ENCODE results near the gene CTBP2.

GRCh38 chr10:125049216-125049881 lies 111.0 kb downstream of the CTBP2 start:
- TF ChIP-seq FOS (IDR thresholded peaks at IDR 0.05; ENCODE audit: borderline replicate concordance, extremely low read depth, insufficient read length) (no peak), POLR2A (IDR thresholded peaks at IDR 0.05; ENCODE audit: low read depth, low read length) (no peak), SMAD1 (IDR thresholded peaks at IDR 0.05; ENCODE audit: low read depth, partially characterized antibody) (no peak), ZNF217 (IDR thresholded peaks at IDR 0.05) (no peak), CUX1 (IDR thresholded peaks at IDR 0.05; ENCODE audit: insufficient replicate concordance, low read depth, low read length) (no peak), MEF2A (IDR thresholded peaks at IDR 0.05; ENCODE audit: insufficient read depth, low read depth, low read length) (no peak)

Data from GM12878 (cell line).